NB4 (cell line): Measurements from ENCODE around the gene C5orf63.

Source experiments
- CTCF ChIP-seq: IDR thresholded peaks from one replicate; pipeline ENCODE4 v1.5.1; 2012; ENCODE audit warnings: low read depth, low read length
- MAX ChIP-seq: IDR thresholded peaks from 2 replicates; pipeline ENCODE4 v1.6.1; 2011; ENCODE audit warnings: low read depth, low read length
- POLR2A ChIP-seq: IDR thresholded peaks from 2 replicates; pipeline ENCODE4 v1.6.1; 2011; ENCODE audit warnings: mild to moderate bottlenecking; ENCODE audit not compliant: insufficient read length; ENCODE audit errors: extremely low read depth

- no peak for TF ChIP-seq CTCF
- TF ChIP-seq POLR2A: no peak
- TF ChIP-seq MAX: no peak
Measured at GRCh38 chr5:127031147-127031862, 42.0 kb downstream of the C5orf63 start.
